ENCODE data around the gene CES3.
"Not testable (repeated sequence)": the region's sequence is repeated elsewhere in the genome, so short reads cannot be mapped to it uniquely, and the experiment has no call there.

CES3 gene

DNA sequence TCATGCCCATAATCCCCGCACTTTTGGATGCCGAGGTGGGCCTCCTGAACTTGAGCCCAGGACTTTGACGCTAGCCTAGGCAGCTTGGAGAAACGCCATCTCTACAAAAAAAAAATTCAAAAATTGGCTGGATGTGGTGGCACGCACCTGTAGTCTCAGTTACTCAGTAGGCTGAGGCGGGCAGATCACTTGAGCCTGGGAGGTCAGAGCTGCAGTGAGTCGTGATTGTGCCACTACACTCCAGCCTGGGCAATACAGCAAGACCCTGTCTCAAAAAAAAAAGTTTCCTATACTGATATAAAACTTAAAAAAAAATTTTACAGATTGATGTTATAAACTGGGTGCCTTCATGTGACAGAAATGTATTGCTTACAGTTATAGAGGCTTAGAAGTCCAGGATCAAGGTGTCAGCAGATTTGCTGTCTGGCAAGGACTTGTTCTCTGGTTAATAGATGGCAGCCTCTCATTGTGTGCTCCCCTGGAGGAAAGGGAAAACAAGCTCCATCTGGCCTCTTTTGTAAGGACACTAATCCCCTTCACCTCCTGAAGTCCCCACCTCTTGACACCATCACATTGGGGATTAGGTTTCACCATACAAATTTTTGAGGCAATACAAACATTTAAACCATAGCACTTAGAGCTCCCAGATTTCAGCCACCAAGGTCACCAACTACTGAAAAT lies 8.5 kb upstream of the CES3 start:
- Histone ChIP-seq H3K36me3 (ENCODE audit: control insufficient read depth, insufficient read depth, low read length) (no peaks in the 10 kb centered on the region), H3K4me3 (ENCODE audit: insufficient read depth, low read depth, low read length, poor library complexity, severe bottlenecking) (no peak overlapping the region), H3K27ac (ENCODE audit: insufficient read depth, low read length, poor library complexity, severe bottlenecking) (no peak overlapping the region), H3K27me3 (replicated peaks; ENCODE audit: control insufficient read depth, insufficient read depth, low read length, poor library complexity, severe bottlenecking) (peaks cover 24% of the 10 kb centered on the region), H3K4me1 (ENCODE audit: control insufficient read depth, insufficient read depth, low read length, poor library complexity, severe bottlenecking) (peaks cover 9% of the 10 kb centered on the region), H3K9me3 (ENCODE audit: control insufficient read depth, low read length) (no peaks in the 10 kb centered on the region)
- DNase-seq, result no peak

DNA sequence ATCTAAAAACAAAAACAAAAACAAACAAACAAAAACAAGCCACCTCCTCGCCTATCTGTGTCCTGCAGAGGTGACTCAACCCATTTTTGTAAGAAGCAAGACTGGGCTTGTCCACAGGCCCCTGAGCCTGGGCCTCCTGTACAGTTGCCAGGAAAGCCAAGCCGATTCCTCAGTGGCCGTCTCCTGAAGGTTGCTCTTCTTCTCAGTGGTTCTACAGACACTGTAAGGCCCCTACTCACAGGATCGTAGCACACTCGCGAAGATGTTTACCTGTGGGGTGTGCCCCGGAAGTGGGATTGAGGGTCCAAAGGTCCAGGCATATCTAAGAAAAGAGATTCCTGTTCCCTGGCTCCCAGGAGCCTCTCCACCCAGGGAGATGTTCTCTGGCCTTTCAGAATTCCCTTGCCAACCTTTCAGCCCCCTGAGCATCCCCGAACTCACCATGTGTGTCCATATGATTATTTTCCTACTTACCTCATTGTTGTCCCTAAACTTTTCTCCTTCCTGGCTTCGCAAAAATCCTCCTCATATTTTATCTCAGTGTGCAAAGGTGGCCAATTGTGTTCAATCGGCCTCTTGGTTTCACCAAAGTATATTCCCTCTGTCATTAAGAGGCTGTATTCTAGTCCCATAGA lies 7.5 kb upstream of the CES3 start:
- Histone ChIP-seq H3K4me1 (ENCODE audit: control insufficient read depth, insufficient read depth, low read length, poor library complexity, severe bottlenecking) (peaks cover 5% of the 10 kb centered on the region), H3K27ac (ENCODE audit: insufficient read depth, low read length, poor library complexity, severe bottlenecking) (no peak overlapping the region), H3K4me3 (ENCODE audit: insufficient read depth, low read depth, low read length, poor library complexity, severe bottlenecking) (no peak overlapping the region), H3K36me3 (ENCODE audit: control insufficient read depth, insufficient read depth, low read length) (no peaks in the 10 kb centered on the region), H3K27me3 (replicated peaks; ENCODE audit: control insufficient read depth, insufficient read depth, low read length, poor library complexity, severe bottlenecking) (peaks cover 18% of the 10 kb centered on the region), H3K9me3 (ENCODE audit: control insufficient read depth, low read length) (no peaks in the 10 kb centered on the region)
- no peak for DNase-seq

DNA sequence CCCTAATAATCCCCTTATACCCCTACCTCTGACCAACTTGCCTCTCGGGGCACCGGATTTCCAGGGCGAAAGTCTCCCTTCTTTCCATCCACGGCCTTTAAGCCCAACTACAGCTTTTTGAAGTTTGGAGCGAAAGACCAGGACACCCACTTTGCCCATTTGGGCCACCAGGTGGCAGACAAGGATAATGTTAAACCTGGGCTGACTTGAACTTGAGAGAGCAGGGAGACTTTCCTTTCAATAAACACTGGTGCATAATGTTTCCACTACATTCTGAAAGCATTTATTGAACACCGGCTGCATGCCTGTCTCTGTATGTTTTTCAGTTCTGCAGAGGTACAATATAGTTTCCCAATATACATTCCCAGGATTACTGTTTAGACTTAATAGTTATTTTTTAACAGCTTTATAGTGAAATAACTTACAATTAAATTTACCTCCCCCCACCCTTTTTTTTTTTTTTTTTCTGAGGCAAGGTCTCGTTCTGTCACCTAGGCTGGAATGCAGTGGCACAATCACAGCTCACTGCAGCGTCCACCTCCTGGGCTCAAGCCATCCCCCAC lies 6.9 kb upstream of the CES3 start:
- DNase-seq, result peak; percentile 34 to 60 (median 48)
- Histone ChIP-seq H3K36me3 (ENCODE audit: control insufficient read depth, insufficient read depth, low read length) (no peaks in the 10 kb centered on the region), H3K27me3 (replicated peaks; ENCODE audit: control insufficient read depth, insufficient read depth, low read length, poor library complexity, severe bottlenecking) (peaks cover 12% of the 10 kb centered on the region), H3K27ac (ENCODE audit: insufficient read depth, low read length, poor library complexity, severe bottlenecking) (no peak overlapping the region), H3K9me3 (ENCODE audit: control insufficient read depth, low read length) (no peaks in the 10 kb centered on the region), H3K4me1 (ENCODE audit: control insufficient read depth, insufficient read depth, low read length, poor library complexity, severe bottlenecking) (no peaks in the 10 kb centered on the region), H3K4me3 (ENCODE audit: insufficient read depth, low read depth, low read length, poor library complexity, severe bottlenecking) (no peak overlapping the region)

DNA sequence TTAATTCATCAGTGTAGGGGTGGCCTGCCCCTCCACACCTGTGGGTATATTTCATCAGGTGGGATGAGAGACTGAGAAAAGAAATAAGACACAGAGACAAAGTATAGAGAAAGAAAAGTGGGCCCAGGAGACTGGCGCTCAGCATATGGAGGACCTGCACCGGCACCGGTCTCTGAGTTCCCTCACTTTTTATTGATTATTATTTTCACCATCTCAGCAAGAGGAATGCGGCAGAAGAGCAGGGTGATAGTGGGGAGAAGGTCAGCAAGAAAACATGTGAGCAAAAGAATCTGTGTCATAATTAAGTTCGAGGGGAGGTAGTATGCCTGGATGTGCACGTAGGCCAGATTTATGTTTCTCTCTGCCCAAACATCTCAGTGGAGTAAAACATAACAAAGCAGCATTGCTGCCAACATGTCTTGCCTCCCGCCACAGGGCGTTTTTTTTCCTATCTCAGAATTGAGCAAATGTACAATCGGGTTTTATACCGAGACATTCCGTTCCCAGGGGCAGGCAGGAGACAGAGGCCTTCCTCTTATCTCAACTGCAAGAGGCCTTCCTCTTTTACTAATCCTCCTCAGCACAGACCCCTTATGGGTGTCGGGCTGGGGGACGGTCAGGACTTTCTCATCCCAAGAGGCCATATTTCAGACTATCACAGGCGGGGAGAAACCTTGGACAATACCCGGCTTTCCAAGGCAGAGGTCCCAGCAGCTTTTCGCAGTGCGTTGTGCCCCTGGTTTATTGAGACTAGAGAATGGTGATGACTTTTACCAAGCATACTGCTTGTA lies 5.5 kb upstream of the CES3 start:
- H3K36me3 ChIP-seq (ENCODE audit: control insufficient read depth, insufficient read depth, low read length); H3K27ac ChIP-seq (ENCODE audit: insufficient read depth, low read length, poor library complexity, severe bottlenecking); DNase-seq; H3K4me1 ChIP-seq (ENCODE audit: control insufficient read depth, insufficient read depth, low read length, poor library complexity, severe bottlenecking); H3K4me3 ChIP-seq (ENCODE audit: insufficient read depth, low read depth, low read length, poor library complexity, severe bottlenecking); H3K9me3 ChIP-seq (ENCODE audit: control insufficient read depth, low read length); H3K27me3 ChIP-seq (replicated peaks; ENCODE audit: control insufficient read depth, insufficient read depth, low read length, poor library complexity, severe bottlenecking): not testable (repeated sequence)

DNA sequence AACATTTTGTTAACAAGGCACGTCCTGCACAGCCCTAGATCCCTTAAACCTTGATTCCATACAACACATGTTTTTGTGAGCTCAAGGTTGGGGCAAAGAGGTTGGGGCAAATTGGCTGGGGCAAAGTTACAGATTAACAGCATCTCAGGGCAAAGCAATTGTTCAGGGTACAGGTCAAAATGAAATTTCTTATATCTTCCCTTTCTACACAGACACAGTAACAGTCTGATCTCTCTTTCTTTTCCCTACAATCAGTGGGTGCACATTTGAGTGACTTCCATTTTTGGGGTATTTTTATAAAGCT lies 5.0 kb upstream of the CES3 start:
- not testable (repeated sequence) for H3K4me1 ChIP-seq (ENCODE audit: control insufficient read depth, insufficient read depth, low read length, poor library complexity, severe bottlenecking); H3K9me3 ChIP-seq (ENCODE audit: control insufficient read depth, low read length); H3K4me3 ChIP-seq (ENCODE audit: insufficient read depth, low read depth, low read length, poor library complexity, severe bottlenecking); H3K27ac ChIP-seq (ENCODE audit: insufficient read depth, low read length, poor library complexity, severe bottlenecking); H3K27me3 ChIP-seq (replicated peaks; ENCODE audit: control insufficient read depth, insufficient read depth, low read length, poor library complexity, severe bottlenecking); H3K36me3 ChIP-seq (ENCODE audit: control insufficient read depth, insufficient read depth, low read length); DNase-seq

DNA sequence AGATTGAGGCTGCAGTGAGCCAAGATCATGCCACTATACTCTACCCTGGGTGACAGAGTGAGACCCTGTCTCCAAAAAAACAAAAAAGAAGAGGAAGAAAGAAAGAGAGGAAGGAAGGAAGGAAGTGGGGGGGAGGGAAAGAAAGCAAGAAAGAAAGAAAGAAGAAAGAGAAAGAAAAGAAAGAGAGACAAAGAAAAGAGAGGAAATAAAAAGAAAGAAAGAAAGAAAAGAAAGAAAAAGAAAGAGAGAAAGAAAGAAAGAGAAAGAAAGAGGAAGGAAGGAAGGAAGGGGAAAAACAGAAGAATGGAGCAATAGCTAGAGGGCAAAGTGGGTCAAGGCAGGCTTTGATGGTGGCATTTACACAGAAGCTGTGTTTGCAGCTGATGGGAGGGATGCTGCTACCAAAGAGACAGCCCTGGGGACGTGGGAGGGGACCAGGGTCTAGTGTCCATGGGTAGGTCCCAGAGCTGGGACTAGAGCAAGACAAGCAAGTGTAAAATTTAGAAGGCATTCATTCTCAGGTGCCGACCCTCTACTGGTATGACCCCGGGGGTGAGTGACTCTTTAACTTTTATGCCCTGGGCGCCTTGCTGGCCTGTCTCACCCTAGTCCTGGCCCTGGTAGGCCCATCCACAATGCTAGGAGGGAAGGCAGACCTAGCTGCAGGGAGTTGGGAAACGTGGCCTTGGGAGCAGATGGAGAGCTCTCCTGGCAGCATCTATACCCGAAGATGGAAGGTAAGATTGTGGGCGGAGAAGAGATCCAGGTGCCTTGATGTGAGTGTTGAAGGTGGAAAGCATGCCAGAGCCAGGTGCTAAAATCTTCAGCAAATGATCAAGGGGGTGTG lies 2.0 kb upstream of the CES3 start:
- no peak overlapping the region for H3K27ac ChIP-seq (ENCODE audit: insufficient read depth, low read length, poor library complexity, severe bottlenecking)
- no peaks in the 10 kb centered on the region for H3K4me1 ChIP-seq (ENCODE audit: control insufficient read depth, insufficient read depth, low read length, poor library complexity, severe bottlenecking)

DNA sequence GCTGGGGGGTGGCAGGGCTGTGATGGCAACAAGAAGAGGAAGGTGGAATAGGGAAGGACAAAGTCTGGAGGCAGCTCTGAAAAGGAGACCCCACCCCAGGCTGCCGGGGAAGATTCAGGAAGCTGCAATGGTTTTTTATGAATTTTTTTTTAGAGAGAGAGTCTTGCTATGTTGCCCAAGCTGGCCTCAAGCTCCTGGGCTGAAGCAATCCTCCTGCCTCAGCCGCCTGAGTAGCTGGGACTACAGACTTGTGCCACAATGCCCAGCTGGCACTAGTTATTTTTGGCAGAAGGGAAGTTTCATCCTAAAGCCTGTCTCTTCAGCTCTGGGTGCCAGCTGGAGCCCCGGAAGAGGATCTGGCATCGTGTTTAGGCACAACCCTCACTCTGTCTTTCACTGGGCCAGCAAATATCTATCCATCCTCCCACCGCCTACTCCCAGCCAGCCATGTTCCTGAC lies 1.3 kb upstream of the CES3 start:
- H3K36me3 ChIP-seq (ENCODE audit: control insufficient read depth, insufficient read depth, low read length), result no peaks in the 10 kb centered on the region
- H3K4me1 ChIP-seq (ENCODE audit: control insufficient read depth, insufficient read depth, low read length, poor library complexity, severe bottlenecking), result no peaks in the 10 kb centered on the region
- H3K4me3 ChIP-seq (ENCODE audit: insufficient read depth, low read depth, low read length, poor library complexity, severe bottlenecking), result no peak overlapping the region
- no peak overlapping the region for H3K27ac ChIP-seq (ENCODE audit: insufficient read depth, low read length, poor library complexity, severe bottlenecking)
- no peaks in the 10 kb centered on the region for H3K27me3 ChIP-seq (replicated peaks; ENCODE audit: control insufficient read depth, insufficient read depth, low read length, poor library complexity, severe bottlenecking)
- no peaks in the 10 kb centered on the region for H3K9me3 ChIP-seq (ENCODE audit: control insufficient read depth, low read length)
- DNase-seq, result no peak

More for the DNA sequence above, 2.0 kb upstream of the CES3 start:
- no peaks in the 10 kb centered on the region for H3K36me3 ChIP-seq (ENCODE audit: control insufficient read depth, insufficient read depth, low read length)
- H3K4me3 ChIP-seq (ENCODE audit: insufficient read depth, low read depth, low read length, poor library complexity, severe bottlenecking), result no peak overlapping the region
- H3K27me3 ChIP-seq (replicated peaks; ENCODE audit: control insufficient read depth, insufficient read depth, low read length, poor library complexity, severe bottlenecking), result no peaks in the 10 kb centered on the region
- DNase-seq, result no peak
- H3K9me3 ChIP-seq (ENCODE audit: control insufficient read depth, low read length), result no peaks in the 10 kb centered on the region

DNA sequence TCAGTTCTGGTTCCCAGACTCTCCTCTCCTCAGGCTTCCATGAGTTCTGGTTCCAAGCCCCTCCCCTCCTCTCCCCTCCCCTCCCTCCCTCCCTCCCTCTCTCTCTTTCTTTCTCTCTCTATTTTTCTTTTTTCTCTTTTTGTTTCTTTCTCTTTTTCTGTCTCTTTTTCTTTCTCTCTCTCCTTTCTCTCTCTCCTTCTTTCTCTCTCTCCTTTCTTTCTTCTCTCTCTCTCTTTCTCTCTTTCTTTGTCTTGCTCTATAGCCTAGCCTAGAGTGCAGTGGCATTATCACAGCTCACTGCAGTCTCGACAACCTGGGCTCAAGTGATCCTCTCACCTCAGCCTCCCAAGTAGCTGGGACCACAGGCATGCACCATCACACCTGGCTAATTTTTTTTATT lies 796 bp upstream of the CES3 start:
- H3K36me3 ChIP-seq (ENCODE audit: control insufficient read depth, insufficient read depth, low read length), result no peaks in the 10 kb centered on the region
- no peaks in the 10 kb centered on the region for H3K9me3 ChIP-seq (ENCODE audit: control insufficient read depth, low read length)
- no peak overlapping the region for H3K27ac ChIP-seq (ENCODE audit: insufficient read depth, low read length, poor library complexity, severe bottlenecking)
- DNase-seq, result no peak
- H3K27me3 ChIP-seq (replicated peaks; ENCODE audit: control insufficient read depth, insufficient read depth, low read length, poor library complexity, severe bottlenecking), result no peaks in the 10 kb centered on the region
- H3K4me1 ChIP-seq (ENCODE audit: control insufficient read depth, insufficient read depth, low read length, poor library complexity, severe bottlenecking), result no peaks in the 10 kb centered on the region
- H3K4me3 ChIP-seq (ENCODE audit: insufficient read depth, low read depth, low read length, poor library complexity, severe bottlenecking), result no peak overlapping the region

DNA sequence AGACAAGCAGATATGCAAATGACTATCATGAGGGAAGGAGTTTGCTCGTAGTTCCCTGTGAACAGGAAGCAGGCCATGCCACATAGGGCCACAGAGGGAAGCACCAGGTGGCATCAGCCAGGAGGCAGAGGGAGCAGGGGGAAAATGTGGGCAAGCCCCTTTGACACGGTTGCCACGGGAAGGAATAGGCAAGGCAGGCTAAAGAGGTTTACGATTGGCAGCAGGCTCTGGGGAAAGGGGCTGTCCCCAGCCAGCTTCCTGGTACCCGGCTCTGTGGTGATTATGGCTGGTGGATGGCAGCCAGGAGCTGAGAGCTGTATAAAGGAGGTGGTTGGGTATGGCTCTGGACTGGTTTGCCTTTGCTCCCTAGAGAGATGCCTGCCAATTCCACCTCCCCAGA lies 848 bp downstream of the CES3 start:
- H3K27me3 ChIP-seq (replicated peaks; ENCODE audit: control insufficient read depth, insufficient read depth, low read length, poor library complexity, severe bottlenecking), result no peaks in the 10 kb centered on the region
- H3K4me1 ChIP-seq (ENCODE audit: control insufficient read depth, insufficient read depth, low read length, poor library complexity, severe bottlenecking), result no peaks in the 10 kb centered on the region
- no peak overlapping the region for H3K4me3 ChIP-seq (ENCODE audit: insufficient read depth, low read depth, low read length, poor library complexity, severe bottlenecking)
- no peaks in the 10 kb centered on the region for H3K36me3 ChIP-seq (ENCODE audit: control insufficient read depth, insufficient read depth, low read length)
- no peaks in the 10 kb centered on the region for H3K9me3 ChIP-seq (ENCODE audit: control insufficient read depth, low read length)
- no peak for DNase-seq
- H3K27ac ChIP-seq (ENCODE audit: insufficient read depth, low read length, poor library complexity, severe bottlenecking), result no peak overlapping the region

Measured in effector memory CD4-positive, alpha-beta T cell (primary cell).